ENCODE results near the gene MYO19. TPM values are rescaled to one million over a fixed set of nuclear protein-coding genes. Genes with fewer than 3 reads are reported as not detected.
"Not testable (repeated sequence)": the region's sequence is repeated elsewhere in the genome, so short reads cannot be mapped to it uniquely, and the experiment has no call there.

The MYO19 gene
- total RNA-seq, 2 donors from 2014 or later, result 37.4 to 78.1 TPM

DNA sequence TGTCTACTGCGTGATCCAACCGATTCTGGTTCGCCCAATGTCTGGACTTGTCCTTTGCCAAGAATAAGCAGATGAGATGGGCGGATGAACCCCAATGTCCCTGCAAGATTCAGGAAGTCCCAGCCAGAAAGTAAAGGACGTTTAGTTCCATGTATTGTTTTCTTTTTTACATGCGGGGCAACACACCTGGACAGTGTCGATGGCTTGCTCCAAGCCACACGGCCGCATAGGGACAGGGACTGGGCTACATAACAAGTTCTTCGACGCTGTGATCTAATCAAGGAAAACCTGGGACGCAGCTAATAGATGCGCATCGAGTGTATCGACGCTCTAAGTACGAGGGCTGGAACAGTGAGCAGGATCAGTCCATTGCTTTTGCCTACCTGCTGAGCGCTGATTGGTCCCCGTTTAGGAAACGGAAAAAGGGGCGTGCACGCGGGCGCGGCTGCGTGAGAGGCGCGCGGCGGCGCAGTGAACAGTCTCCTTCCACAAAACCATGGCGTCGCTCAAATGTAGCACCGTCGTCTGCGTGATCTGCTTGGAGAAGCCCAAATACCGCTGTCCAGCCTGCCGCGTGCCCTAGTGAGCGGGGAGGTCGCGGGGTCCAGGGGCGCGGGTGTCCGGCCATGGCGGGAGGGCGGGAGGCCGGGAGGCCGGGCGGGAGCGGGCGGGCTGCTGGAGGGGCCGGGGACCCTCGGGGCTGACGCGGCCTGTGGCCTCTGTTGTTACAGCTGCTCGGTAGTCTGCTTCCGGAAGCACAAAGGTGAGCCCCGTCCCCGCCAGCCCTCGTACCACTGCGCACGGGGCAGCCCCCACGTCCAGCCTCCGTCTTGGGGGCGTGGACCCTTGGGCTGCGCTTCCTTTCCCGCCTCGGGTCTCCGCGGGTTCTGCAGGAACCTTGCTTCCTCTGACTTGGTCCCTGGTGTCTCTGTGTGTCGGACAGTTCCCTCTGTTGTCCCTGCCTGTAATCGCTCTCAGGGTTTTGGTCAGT is 48.2 kb downstream of the MYO19 start, which contains the start of gene ZNHIT3:
TSS of gene ZNHIT3 (plus strand) at position 478 of the 991 bp plus-strand sequence. CDS start at position 497, 19 bp downstream.
- Histone ChIP-seq H3K36me3 (replicated peaks in 1 of 2; ENCODE audit: insufficient read depth in 1 of 2, low read depth in 2 of 2) (no peaks in the 10 kb centered on the region), H3K4me1 (peaks cover 31% of the 10 kb centered on the region), H3K27ac (peak within 1 kb of the TSS in 3 of 4 donors; percentile 63 to 78 (median 77)), H3K4me3 (peak within 1 kb of the TSS; percentile 89 to 97), H3K9me3 (no peaks in the 10 kb centered on the region), H3K27me3 (no peaks in the 10 kb centered on the region)
- peak; percentile 12 to 75 (median 72) for TF ChIP-seq POLR2A (IDR thresholded peaks at IDR 0.05)
- TF ChIP-seq CTCF (IDR thresholded peaks at IDR 0.05), result peak in 1 of 7 experiments; percentile 28
- ATAC-seq (peak; percentile 96), DNase-seq (peak; percentile 90 to 95 (median 92))
- intact Hi-C loops (cut with DNase I), result no loop called here
- 0% methylated on average over 32 to 72 of the region's 73 CpGs for WGBS, 2 donors

- TF ChIP-seq CTCF (IDR thresholded peaks at IDR 0.05), result no peak
- TF ChIP-seq POLR2A (IDR thresholded peaks at IDR 0.05), result no peak
- no peaks in the 10 kb centered on the region for H3K9me3 ChIP-seq
- H3K27ac ChIP-seq, result peak overlapping the region in 3 of 4 donors; percentile 24 to 78 (median 77)
- H3K36me3 ChIP-seq (replicated peaks in 1 of 2; ENCODE audit: insufficient read depth in 1 of 2, low read depth in 2 of 2), result no peaks in the 10 kb centered on the region
- ATAC-seq, result no peak
- DNase-seq, result no peak
- WGBS, 2 donors, result 31 to 38% methylated on average over 10 of the region's 10 CpGs
- intact Hi-C loops (cut with DNase I), result no loop called here
- peaks cover 31% of the 10 kb centered on the region for H3K4me1 ChIP-seq
- H3K27me3 ChIP-seq, result no peaks in the 10 kb centered on the region
- peak overlapping the region in 1 of 2 donors; percentile 89 for H3K4me3 ChIP-seq
Measured at GRCh38 chr17:36485805-36486203, 48.9 kb downstream of the MYO19 start.

- Histone ChIP-seq H3K36me3 (replicated peaks in 1 of 2; ENCODE audit: insufficient read depth in 1 of 2, low read depth in 2 of 2) (no peaks in the 10 kb centered on the region), H3K27me3 (no peaks in the 10 kb centered on the region), H3K9me3 (no peaks in the 10 kb centered on the region), H3K4me3 (no peak overlapping the region), H3K27ac (no peak overlapping the region), H3K4me1 (peaks cover 31% of the 10 kb centered on the region)
- 81 to 89% methylated on average over 5 to 7 of the region's 8 CpGs for WGBS, 2 donors
- DNase-seq (no peak), ATAC-seq (no peak)
- TF ChIP-seq POLR2A (IDR thresholded peaks at IDR 0.05), result no peak
- TF ChIP-seq CTCF (IDR thresholded peaks at IDR 0.05), result no peak
- intact Hi-C loops (cut with DNase I), result no loop called here
Measured at GRCh38 chr17:36485027-36485426, 49.6 kb downstream of the MYO19 start.

DNA sequence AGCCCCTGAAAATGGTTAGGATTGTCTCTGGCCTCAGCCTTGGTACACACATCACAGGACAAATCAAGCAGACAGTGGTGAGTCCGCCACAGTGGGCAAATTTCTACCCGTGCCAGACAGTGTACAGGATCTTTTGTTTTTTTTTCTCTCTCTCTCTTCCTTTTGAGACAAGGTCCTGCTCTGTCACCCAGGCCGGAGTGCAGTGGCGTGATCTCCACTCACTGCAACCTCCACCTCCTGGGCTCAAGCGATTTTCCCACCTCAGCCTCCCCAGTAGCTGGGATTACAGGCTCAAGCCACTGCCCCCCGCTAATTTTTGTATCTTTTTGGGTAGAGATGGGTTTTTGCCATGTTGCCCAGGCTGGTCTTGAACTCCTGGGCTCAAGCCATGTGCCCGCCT is 50.6 kb downstream of the MYO19 start:
- H3K9me3 ChIP-seq; intact Hi-C loops (cut with DNase I); H3K36me3 ChIP-seq (replicated peaks in 1 of 2; ENCODE audit: insufficient read depth in 1 of 2, low read depth in 2 of 2); H3K27me3 ChIP-seq; DNase-seq; ATAC-seq; H3K4me3 ChIP-seq; H3K27ac ChIP-seq: not testable (repeated sequence)
- H3K4me1 ChIP-seq, result peaks cover 31% of the 10 kb centered on the region
- WGBS, 2 donors, result 81 to 83% methylated on average over 7 of the region's 7 CpGs
